NCI-H460 (cell line): ENCODE data around the gene NOPCHAP1. TPM values are rescaled to one million over a fixed set of nuclear protein-coding genes. Genes with fewer than 3 reads are reported as not detected.
"Not testable (repeated sequence)": the region's sequence is repeated elsewhere in the genome, so short reads cannot be mapped to it uniquely, and the experiment has no call there.

Source experiments
- DNase-seq: peaks from one replicate; pipeline ENCODE4 v3.0.0-alpha.2; 2016; ENCODE audit warnings: low read depth; ENCODE audit errors: extremely low read depth
- total RNA-seq: library from RNA; depleted of rRNA; stranded (reverse); fragments of >200 nt; shearing (Covaris generic); gene quantifications from 2 replicates; pipeline ENCODE4 v1.2.3, GENCODE V29; 2014

The NOPCHAP1 gene
- total RNA-seq, 1 experiment from 2014 or later = 29.9 TPM

DNA sequence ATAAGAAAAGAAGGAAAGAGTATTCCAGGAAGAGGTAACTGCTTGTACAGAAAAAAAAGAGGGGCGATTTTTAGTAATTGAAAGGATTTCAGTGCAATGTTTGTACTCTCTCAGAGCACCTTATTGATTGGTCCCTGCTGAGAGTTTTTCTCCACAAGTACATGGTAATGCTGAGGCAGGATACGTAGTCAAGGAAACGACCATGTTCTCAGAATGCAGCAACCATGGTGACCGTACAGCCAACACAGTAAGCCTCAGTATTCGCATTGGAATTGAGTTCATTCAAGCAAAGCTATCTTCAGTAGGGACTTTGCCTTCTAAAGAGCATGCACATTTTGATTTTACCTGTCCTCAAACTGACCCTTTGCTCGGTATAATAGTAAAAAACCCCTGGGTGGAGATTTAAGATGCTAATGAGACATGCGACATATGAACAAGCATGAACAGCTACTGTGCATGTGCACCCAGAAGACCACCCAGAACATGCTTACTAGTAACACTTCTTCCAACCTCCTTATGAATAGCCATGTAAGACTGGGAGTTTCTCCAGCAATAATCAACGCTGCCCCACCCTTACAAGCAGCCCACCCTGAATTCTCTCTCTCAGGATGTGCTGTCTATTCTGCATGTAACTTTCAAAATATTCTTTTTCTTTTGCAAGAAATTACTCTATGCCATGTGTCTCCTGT lies 21.8 kb upstream of the NOPCHAP1 start:
- DNase-seq = no peak

- no peak for DNase-seq
These were observed 21.3 kb upstream of the NOPCHAP1 start for GRCh38 chr12:104964856-104965205.

DNA sequence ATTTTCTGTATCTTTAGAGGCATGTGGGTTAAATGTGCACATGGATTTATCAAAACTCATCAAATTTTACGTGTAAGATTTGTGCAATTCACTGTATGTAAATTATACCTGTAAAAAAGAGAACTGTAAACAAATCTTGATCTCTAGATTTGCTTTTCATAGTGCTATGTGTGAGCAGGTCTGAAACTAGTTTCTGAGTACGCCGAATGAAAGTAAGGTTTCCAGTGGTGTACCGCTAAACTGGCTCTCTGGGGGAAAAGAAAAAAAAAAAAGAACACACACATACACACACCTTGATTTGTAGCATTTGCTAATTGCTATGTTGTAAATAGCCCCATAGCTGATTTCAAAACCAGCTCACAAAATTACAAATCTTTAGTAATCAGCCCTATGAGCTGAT lies 19.4 kb upstream of the NOPCHAP1 start:
- no peak for DNase-seq

DNA sequence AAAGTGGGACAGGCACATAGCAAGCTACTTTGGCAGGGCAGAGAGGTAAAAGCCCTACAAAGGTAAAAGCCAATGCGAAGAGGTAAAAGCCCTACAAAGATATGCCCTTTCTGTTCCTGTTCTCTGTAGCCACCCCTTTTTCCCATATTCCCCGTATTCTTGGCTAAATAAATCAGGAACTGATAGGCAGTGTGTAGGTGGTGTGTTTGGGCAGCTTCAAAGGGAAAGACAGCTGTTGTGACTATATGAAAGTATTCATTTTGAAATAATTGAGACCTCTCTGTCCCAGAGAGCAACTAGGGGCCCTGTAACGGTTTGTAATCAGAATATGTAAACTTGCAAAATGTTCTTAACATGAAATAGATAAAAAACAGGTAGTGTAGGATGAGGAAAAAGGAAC lies 16.8 kb upstream of the NOPCHAP1 start:
- DNase-seq = no peak

DNA sequence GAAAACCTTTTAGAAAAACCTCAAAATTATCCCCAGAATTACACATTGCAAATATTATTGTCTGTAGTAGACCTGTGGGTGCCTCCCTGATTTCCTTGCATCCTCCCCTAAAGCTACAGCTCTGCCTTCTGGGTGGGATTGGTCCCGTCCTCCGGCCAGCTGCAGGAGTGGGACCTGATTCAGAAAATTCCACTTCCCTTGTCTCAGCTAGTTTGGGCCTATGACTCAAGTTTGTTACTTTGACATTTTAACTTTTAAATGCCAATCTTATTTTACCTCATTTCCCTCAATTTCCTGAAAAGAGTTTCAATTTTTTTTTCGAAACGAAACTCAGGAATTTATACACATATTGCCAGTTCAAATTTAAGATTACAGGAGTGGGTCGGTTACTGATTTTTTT lies 14.8 kb upstream of the NOPCHAP1 start:
- DNase-seq = no peak

DNA sequence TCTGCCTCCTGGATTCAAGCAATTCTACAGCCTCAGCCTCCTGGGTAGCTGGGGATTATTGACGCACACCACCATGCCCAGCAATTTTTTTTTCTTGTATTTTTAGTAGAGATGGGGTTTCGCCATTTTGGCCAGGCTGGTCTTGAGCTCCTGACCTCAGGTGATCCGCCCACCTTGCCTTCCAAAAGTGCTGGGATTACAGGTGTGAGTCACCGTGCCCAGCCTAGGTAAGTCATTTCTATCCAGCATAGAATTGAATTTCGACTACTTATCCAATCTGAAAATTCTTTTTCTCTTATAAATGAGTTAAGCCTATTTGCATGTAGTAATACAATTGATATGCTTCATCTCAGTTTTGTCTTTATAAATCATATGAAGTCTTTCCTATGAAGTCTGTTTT lies 12.9 kb upstream of the NOPCHAP1 start:
- DNase-seq = no peak

GRCh38 chr12:104974626-104975290 lies 11.4 kb upstream of the NOPCHAP1 start:
- no peak for DNase-seq

DNA sequence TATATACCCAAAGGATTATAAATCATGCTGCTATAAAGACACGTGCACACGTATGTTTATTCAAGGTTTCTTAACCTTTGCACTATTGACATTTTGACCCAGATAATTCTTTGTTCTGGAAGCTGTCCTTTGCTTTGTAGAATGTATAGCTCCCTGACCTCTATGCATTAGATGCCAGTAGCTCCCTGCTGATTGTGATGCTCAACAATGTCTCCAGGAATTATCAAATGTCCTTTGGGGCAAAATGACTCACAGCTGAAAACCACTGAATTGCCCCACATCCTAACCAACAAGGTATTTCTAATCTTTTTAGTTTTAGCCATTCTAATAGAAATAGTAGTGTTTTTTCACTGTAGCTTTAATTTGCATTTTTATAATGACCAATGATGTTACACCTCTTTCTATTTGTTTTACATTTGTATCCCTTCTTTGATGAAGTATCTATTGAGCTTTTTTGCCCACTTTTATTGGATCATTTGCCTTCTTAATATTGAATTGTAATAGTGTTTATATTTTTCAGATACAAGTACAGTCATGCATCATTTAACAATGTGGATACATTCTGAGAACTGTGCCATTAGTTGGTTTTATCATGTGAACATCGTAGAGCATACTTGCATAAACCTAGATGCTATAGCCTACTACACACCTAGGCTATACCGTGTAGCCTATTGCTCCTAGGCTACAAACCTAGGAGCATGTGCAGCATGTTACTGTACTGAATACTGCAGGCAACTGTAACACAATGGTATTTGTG lies 10.4 kb upstream of the NOPCHAP1 start:
- no peak for DNase-seq

GRCh38 chr12:104976703-104977102 lies 9.4 kb upstream of the NOPCHAP1 start:
- DNase-seq = no peak

- DNase-seq = not testable (repeated sequence)
These were observed 8.4 kb upstream of the NOPCHAP1 start for GRCh38 chr12:104977688-104978087.

DNA sequence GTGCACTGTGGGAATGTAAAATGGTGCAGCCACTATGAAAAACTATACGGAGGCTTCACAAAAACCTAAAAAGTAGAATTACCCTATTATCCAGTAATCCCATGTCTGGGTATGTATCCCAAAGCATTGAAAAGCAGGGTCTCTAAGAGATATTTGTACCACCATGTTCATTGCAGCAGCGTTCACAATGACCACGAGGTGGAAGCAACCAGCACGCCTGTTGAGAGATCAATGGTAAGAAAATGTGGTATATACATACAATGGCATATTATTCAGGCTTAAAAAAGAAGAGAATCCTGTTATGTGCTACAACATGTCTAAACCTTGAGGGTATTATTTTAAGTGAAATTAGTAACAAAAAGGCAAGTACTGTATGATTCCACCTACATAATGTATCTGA lies 910 bp upstream of the NOPCHAP1 start:
- no peak for DNase-seq

- no peak for DNase-seq
These were observed 4.8 kb downstream of the NOPCHAP1 start for GRCh38 chr12:104990950-104991349.

DNA sequence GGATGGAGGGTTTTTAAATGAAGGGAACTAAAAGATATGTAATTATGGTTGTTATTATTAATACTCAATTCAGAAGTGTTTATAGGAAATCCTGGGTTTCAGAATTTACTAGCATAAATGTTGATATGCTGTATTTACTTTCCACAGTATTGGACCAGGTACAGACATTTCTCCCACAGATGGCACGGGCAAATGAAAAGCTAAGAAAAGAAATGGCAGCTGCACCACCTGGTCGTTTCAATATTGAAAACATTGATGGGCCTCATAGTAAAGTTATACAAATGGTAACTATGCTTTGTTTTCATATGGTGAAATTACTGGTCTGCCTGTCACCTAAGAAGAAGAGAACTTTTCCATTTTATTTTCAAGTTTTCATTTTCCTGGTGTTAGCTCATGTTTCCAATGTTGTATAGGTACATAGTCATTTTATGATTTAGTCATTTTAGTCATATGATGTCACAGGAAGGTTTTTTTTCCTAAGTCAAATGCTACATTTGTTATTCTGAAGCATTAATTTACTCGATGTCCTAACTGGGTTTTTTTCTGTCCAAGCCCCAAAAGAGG lies 5.5 kb downstream of the NOPCHAP1 start:
- no peak for DNase-seq

DNA sequence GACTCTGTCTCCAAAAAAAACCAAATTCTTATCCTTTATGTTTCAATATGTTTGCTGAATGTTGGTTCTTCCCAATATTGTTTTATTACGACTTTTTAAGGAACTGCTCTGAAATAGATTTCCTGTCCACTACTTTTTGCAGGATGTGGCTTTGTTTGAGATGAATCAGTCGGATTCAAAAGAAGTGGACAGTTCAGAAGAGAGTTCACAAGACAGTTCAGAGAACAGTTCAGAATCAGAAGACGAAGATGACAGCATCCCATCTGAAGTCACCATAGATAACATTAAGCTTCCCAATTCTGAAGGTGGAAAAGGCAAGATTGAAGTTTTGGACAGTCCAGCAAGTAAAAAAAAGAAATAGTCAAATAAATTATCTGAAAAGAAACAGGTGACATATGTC lies 8.2 kb downstream of the NOPCHAP1 start:
- DNase-seq = no peak

GRCh38 chr12:104997541-104997940 lies 11.4 kb downstream of the NOPCHAP1 start:
- DNase-seq = no peak

DNA sequence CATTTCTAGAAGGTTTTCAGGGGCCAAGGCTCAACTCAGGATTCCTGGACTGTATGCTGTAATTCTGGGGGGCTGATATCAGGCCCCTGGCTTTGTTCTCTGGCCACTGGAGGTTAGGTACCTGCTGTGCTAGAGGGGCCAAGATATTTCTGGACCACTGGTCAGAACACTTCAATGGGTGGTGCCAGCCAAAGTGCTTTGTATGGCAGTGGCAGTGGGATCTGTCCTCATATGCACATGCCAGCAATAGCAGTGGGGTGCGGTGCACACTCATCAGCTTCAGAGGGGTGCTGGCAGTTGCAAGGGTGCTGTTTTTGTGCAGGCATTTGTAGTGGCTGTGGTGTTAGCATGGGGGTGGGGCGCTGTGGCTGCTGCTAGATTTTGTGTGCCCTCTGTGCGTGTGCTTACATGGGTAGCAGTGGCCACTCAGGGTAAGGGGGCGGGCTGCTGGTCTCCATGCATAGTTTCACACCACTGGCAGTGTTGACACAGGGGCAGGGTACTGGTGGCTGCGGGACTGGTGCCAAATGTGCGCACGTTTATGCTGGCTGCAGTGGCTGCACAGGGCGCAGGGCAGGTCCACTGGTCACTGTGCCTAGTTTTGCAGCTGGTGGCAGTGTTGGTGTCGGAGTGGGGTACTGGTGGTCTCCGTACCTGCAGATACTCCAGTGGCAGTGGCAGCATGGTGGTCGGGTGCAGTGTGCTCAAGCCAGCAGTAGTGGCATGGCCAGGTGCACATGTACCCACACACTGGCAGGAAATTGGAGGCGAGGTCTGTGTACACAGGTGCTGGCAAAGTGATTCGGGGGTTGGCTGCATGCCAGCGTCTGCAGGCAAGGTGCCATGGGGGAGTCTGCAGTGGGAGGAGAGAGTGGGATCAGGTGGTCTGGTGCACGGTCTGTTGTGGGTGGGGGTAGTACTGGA lies 12.6 kb downstream of the NOPCHAP1 start:
- no peak for DNase-seq

- no peak for DNase-seq
These were observed 13.2 kb downstream of the NOPCHAP1 start for GRCh38 chr12:104999347-104999685.

GRCh38 chr12:105001476-105001875 lies 15.4 kb downstream of the NOPCHAP1 start:
- no peak for DNase-seq

- no peak for DNase-seq
These were observed 27.8 kb downstream of the NOPCHAP1 start for GRCh38 chr12:105013892-105014291.

DNA sequence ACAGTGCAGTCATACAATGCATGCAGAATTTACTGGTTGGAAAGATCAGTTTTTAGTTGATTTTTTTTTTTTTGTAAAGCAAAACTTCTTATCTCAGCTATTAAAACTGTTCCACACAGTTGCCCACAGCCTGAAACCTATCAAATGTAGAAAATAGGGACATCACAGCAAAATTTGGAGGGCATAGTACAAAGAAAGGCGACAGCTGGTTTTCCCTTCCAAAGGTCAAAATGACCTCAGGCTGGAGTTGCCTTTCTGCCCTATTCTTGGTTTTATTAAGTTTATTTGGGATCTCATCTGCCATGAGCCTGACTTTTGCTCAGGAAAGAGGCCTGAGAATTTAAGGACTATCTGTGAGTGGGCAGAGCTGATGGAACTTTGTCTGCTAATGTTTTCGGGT lies 28.5 kb downstream of the NOPCHAP1 start:
- no peak for DNase-seq

DNA sequence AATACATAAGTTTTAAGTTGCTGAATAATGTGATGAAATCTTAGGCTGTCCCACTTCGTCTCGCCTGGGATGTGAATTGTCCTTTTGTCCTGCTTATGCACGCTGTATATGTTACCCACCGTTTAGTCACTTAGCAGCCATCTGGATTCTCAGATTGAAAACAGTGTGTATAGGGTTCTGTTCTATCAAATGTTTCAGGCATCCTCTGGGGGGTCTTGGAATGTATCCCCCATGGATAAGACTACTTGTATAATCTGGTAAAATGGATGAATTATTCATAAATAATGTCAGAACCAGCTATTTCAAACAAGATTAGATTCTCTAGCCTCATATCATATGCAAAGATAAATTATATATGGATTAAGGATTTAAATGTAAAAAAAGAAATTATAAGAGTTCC lies 29.4 kb downstream of the NOPCHAP1 start:
- DNase-seq = no peak
